ENCODE data around the gene LALBA. TPM values are rescaled to one million over a fixed set of nuclear protein-coding genes. Genes with fewer than 3 reads are reported as not detected.
"Not testable (repeated sequence)": the region's sequence is repeated elsewhere in the genome, so short reads cannot be mapped to it uniquely, and the experiment has no call there.

LALBA gene
- total RNA-seq, 1 donor from 2014 or later = not detected

DNA sequence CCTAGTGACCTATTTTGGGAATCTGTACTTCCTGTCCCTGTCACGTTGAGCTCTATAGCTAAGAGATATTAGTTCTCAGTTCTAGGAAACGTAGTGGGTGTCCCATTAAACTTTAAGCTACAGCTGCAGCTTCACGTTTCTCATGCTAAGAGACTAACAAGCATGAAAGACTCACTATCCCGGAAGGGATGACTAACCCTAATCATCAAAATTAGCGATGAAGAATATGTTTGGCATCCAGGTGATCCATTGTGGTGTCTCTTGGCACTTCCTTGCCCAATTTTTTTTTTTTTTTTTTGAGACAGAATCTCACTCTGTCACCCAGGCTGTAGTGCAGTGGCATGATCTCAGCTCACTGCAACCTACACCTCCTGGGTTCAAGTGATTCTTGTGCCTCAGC is 11.0 kb upstream of the LALBA start:
- Histone ChIP-seq H3K4me3 (no peak overlapping the region), H3K9me3 (replicated peaks) (no peaks in the 10 kb centered on the region), H3K27ac (replicated peaks) (no peak overlapping the region), H3K36me3 (no peaks in the 10 kb centered on the region), H3K4me1 (no peaks in the 10 kb centered on the region), H3K27me3 (ENCODE audit: low read depth) (peaks cover 35% of the 10 kb centered on the region)
- no peak for DNase-seq
- intact Hi-C loops (cut with micrococcal nuclease) = no loop called here
- TF ChIP-seq, protein P1, sequence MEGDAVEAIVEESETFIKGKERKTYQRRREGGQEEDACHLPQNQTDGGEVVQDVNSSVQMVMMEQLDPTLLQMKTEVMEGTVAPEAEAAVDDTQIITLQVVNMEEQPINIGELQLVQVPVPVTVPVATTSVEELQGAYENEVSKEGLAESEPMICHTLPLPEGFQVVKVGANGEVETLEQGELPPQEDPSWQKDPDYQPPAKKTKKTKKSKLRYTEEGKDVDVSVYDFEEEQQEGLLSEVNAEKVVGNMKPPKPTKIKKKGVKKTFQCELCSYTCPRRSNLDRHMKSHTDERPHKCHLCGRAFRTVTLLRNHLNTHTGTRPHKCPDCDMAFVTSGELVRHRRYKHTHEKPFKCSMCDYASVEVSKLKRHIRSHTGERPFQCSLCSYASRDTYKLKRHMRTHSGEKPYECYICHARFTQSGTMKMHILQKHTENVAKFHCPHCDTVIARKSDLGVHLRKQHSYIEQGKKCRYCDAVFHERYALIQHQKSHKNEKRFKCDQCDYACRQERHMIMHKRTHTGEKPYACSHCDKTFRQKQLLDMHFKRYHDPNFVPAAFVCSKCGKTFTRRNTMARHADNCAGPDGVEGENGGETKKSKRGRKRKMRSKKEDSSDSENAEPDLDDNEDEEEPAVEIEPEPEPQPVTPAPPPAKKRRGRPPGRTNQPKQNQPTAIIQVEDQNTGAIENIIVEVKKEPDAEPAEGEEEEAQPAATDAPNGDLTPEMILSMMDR (IDR thresholded peaks at IDR 0.05; ENCODE audit: borderline replicate concordance) = no peak

DNA sequence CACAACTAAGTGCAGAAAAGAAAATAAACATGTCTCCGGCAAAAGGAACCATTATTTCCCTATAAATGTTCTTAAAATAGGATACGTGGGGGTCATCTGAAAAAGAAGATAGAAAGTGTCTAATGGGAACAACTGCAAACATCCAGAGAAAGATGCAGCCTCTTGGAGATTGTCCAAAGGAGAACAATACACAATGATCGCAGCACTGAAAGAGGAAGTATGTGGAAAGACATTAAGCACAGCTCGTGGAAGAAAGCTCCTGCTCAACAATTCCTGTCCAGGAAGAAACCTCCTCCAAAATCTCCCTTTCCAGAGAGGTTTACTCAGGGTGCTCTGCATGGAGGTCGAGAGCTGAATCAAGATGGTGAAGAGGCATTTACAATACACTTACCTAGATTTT is 2.5 kb upstream of the LALBA start:
- no peak overlapping the region for H3K27ac ChIP-seq (replicated peaks)
- no peaks in the 10 kb centered on the region for H3K36me3 ChIP-seq
- H3K4me1 ChIP-seq = no peaks in the 10 kb centered on the region
- DNase-seq = no peak
- no peaks in the 10 kb centered on the region for H3K9me3 ChIP-seq (replicated peaks)
- TF ChIP-seq, protein P1 (IDR thresholded peaks at IDR 0.05; ENCODE audit: borderline replicate concordance) = no peak
- H3K4me3 ChIP-seq = no peak overlapping the region
- intact Hi-C loops (cut with micrococcal nuclease) = no loop called here
- peaks cover 26% of the 10 kb centered on the region for H3K27me3 ChIP-seq (ENCODE audit: low read depth)

DNA sequence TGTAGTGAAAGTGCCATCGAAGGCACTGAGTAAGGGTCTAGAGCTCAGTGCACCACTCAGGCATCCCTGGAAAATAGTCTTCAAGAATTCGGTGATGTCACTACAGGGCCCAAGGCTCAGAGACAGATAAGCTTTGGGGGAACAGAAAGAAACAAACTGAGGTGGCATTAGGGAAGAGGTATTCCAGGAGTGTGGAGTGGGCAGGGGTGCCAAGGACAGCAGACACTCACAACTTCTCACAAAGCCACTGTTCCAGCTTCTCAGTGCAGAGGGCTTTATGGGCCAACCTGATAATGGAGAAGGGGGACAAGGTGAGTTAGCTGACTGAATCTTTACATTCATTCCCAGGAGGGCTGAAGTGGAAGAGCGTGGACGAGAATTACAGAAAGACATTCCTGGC is 2.1 kb downstream of the LALBA start:
- Histone ChIP-seq H3K36me3 (no peaks in the 10 kb centered on the region), H3K27me3 (ENCODE audit: low read depth) (peaks cover 58% of the 10 kb centered on the region), H3K27ac (replicated peaks) (no peak overlapping the region), H3K9me3 (replicated peaks) (no peaks in the 10 kb centered on the region), H3K4me1 (no peaks in the 10 kb centered on the region), H3K4me3 (no peak overlapping the region)
- TF ChIP-seq, protein P1 (IDR thresholded peaks at IDR 0.05; ENCODE audit: borderline replicate concordance) = no peak
- no peak for DNase-seq
- intact Hi-C loops (cut with micrococcal nuclease) = no loop called here

DNA sequence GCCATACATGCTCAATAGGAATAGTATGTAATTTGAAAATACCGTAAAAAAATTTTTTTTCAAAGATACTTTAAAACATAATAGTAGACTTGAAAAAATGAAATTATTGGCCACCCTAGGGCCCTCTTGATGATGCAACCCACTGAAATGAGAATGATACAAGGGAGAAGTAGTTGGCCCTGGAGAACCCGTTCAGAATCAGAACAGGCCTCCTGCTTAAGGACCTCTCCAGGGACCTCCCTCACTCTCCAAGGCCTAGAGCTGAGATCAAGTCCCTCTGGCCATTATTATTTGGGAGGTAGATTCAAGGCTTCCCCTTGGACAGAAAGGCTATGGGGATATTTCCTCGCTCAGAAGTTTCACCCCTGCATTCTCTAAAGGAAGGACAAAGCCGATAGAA is 11.9 kb downstream of the LALBA start:
- no peak for DNase-seq
- no peaks in the 10 kb centered on the region for H3K36me3 ChIP-seq
- H3K27me3 ChIP-seq (ENCODE audit: low read depth) = peaks cover 61% of the 10 kb centered on the region
- H3K4me1 ChIP-seq = no peaks in the 10 kb centered on the region
- TF ChIP-seq, protein P1 (IDR thresholded peaks at IDR 0.05; ENCODE audit: borderline replicate concordance) = no peak
- no peaks in the 10 kb centered on the region for H3K9me3 ChIP-seq (replicated peaks)
- intact Hi-C loops (cut with micrococcal nuclease) = no loop called here
- H3K27ac ChIP-seq (replicated peaks) = no peak overlapping the region
- H3K4me3 ChIP-seq = no peak overlapping the region

DNA sequence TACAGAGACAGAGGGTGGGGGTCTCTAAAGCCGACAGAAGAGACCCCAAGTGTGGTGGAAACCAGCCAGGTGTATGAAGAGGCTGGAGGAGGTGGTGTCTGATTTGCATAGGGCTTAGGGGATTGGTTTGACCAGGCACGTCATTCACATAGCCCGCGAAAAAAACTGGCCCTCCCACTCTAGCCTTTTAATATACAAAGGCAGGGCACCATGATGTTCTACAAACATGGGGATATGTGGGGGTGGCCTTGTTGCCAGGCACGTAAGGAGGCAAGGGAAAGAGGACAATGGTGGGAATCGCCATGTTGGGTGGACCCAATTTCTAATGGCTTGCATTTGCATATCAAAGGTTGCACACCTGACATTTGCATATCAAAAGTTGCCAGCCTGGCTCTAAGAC is 13.2 kb downstream of the LALBA start:
- intact Hi-C loops (cut with micrococcal nuclease) = no loop called here
- Histone ChIP-seq H3K36me3 (no peaks in the 10 kb centered on the region), H3K27me3 (ENCODE audit: low read depth) (peaks cover 51% of the 10 kb centered on the region), H3K9me3 (replicated peaks) (no peaks in the 10 kb centered on the region), H3K27ac (replicated peaks) (no peak overlapping the region), H3K4me1 (no peaks in the 10 kb centered on the region), H3K4me3 (no peak overlapping the region)
- TF ChIP-seq, protein P1 (IDR thresholded peaks at IDR 0.05; ENCODE audit: borderline replicate concordance) = no peak
- no peak for DNase-seq

DNA sequence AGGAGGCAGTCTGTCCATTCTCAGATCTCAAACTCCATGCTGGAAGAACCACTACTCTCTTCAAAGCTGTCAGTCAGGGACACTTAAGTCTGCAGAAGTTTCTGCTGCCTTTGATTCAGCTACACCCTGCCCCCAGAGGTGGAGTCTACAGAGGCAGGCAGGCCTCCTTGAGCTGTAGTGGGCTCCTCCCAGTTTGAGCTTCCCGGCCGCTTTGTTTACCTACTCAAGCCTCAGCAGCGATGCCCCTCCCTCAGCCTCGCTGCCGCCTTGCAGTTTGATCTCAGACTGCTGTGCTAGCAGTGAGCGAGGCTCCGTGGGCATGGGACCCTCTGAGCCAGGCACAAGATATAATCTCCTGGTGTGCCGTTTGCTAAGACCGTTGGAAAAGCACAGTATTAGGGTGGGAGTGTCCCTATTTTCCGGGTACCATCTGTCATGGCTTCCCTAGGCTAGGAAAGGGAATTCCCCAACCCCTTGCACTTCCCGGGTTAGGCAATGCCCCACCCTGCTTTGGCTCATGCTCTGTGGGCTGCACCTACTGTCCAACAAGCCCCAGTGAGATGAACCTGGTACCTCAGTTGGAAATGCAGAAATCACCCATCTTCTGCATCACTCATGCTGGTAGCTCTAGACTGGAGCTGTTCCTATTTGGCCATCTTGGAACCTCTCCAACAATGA is 16.0 kb downstream of the LALBA start:
- peaks cover 34% of the 10 kb centered on the region for H3K27me3 ChIP-seq (ENCODE audit: low read depth)
- intact Hi-C loops (cut with micrococcal nuclease); H3K36me3 ChIP-seq; DNase-seq; H3K27ac ChIP-seq (replicated peaks); H3K9me3 ChIP-seq (replicated peaks); H3K4me3 ChIP-seq; H3K4me1 ChIP-seq: not testable (repeated sequence)

DNA sequence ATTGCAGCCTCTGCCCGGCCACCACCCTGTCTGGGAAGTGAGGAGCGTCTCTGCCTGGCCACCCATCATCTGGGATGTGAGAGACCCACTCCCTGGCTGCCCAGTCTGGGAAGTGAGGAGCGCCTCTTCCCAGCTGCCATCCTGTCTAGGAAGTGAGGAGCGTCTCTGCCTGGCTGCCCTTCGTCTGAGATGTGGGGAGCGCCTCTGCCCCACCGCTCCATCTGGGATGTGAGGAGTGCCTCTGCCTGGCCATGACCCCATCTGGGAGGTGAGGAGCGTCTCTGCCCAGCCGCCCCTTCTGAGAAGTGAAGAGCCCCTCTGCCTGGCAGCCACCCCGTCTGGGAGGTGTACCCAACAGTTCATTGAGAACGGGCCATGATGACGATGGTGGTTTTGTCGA is 18.2 kb downstream of the LALBA start:
- H3K4me3 ChIP-seq; H3K4me1 ChIP-seq; H3K9me3 ChIP-seq (replicated peaks); DNase-seq; H3K27ac ChIP-seq (replicated peaks); H3K36me3 ChIP-seq; intact Hi-C loops (cut with micrococcal nuclease): not testable (repeated sequence)
- H3K27me3 ChIP-seq (ENCODE audit: low read depth) = peaks cover 21% of the 10 kb centered on the region

DNA sequence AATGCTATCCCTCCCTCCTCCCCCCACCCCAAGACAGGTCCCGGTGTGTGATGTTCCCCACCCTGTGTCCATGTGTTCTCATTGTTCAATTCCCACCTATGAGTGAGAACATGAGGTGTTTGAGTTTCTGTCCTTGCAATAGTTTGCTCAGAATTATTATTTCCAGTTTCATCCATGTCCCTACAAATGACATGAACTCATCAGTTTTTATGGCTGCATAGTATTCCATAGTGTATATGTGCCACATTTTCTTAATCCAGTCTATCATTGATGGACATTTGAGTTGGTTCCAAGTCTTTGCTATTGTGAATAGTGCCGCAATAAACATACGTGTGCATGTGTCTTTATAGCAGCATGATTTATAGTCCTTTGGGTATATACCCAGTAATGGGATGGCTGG is 22.8 kb downstream of the LALBA start:
- H3K9me3 ChIP-seq (replicated peaks); H3K27ac ChIP-seq (replicated peaks); H3K4me3 ChIP-seq; DNase-seq; intact Hi-C loops (cut with micrococcal nuclease); H3K4me1 ChIP-seq; H3K36me3 ChIP-seq: not testable (repeated sequence)
- H3K27me3 ChIP-seq (ENCODE audit: low read depth) = peaks cover 21% of the 10 kb centered on the region
